GM23338 (cell line): ENCODE results near the gene TLX3.

Experiments
- CTCF ChIP-seq, 2 experiments: fragments of 200-600 bp in 1 of 2; sonication (generic) in 1 of 2; conservative IDR thresholded peaks; 2 replicates each; pipeline versions ENCODE4 v1.5.1 to v1.6.1; 2016 to 2017; ENCODE audit warnings: antibody characterized with exemption in 2 of 2, low read depth in 2 of 2, mild to moderate bottlenecking in 2 of 2, moderate library complexity in 1 of 2
- POLR2AphosphoS5 ChIP-seq: IDR thresholded peaks from 2 replicates; pipeline ENCODE4 v1.6.1; 2016; ENCODE audit warnings: antibody characterized with exemption, low read depth

- TF ChIP-seq CTCF (conservative IDR thresholded peaks at IDR 0.05; ENCODE audit: low read depth in 2 of 2) (no peak), POLR2AphosphoS5 (no peak)
Observed at GRCh38 chr5:171299851-171300250, 9.2 kb upstream of the TLX3 start.
